ENCODE results near the gene COLQ.
A peak's percentile ranks its signal among the peaks of the same experiment; 100 is the strongest.

COLQ gene

DNA sequence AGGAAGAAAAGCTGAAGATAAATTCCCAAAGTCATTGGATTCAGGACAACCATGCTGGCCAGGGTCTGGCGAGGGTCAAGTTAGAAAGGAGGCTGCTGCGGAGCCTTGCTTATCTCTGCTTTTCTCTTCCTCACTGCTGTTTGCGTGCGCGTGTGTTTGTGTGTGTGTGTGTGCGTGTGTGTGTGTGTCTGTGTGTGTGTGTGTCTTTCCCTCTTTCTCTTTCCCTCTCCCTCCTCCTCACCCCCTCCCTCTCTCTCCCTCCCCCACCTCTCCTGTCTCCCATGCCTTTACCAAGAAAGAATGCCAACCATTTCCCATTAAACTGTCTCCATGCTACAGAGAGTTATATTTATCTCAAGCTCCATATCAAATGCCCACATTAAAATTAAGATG, at the start of gene COLQ:
Gene COLQ, minus strand, starts transcription at position 134 of the 393 bp plus-strand sequence. Its CDS starts 81 bp downstream, at position 53.
- H3K9me3 ChIP-seq (ENCODE audit: control insufficient read depth in 1 of 2, low read length in 2 of 2), result no peaks in the 10 kb centered on the region
- no peak within 1 kb of the TSS for H3K9ac ChIP-seq (ENCODE audit: low read depth in 1 of 2, low read length in 2 of 2)
- no peak within 1 kb of the TSS for H3K27ac ChIP-seq (ENCODE audit: low read depth, low read length)
- H3K36me3 ChIP-seq (ENCODE audit: control insufficient read depth in 1 of 2, insufficient read depth in 2 of 2, low read length in 2 of 2), result no peaks in the 10 kb centered on the region
- no peaks in the 10 kb centered on the region for H3K27me3 ChIP-seq (ENCODE audit: control insufficient read depth in 1 of 2, insufficient read depth in 2 of 2, low read length in 2 of 2)
- H3K4me3 ChIP-seq (ENCODE audit: low read depth in 1 of 2, low read length in 2 of 2), result no peak within 1 kb of the TSS
- no peaks in the 10 kb centered on the region for H3K4me1 ChIP-seq (ENCODE audit: control insufficient read depth in 1 of 2, insufficient read depth in 2 of 2, low read length in 2 of 2)

DNA sequence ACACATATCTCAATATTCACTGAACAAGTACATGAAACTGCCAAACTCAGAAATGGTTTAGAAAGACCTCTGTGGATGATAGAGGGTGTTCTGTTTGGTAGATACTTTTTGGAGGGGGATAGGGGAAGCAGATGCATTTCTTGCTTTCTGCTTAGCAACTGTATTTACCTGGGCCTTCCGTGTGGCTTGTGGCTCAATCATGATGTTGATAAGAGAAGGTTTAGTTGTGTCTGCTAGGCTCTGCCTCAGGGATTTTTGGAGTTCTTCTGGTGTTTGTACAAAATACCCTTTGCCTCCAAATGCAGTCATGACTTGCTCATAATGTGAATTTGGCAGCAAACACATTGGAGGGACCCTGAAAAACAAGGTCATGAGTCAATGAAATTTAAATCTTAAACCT, 41.7 kb upstream of the COLQ start:
- no peak overlapping the region for H3K4me3 ChIP-seq (ENCODE audit: low read depth in 1 of 2, low read length in 2 of 2)
- H3K4me1 ChIP-seq (ENCODE audit: control insufficient read depth in 1 of 2, insufficient read depth in 2 of 2, low read length in 2 of 2), result peaks cover 14 to 21% of the 10 kb centered on the region in 2 donors
- no peaks in the 10 kb centered on the region for H3K27me3 ChIP-seq (ENCODE audit: control insufficient read depth in 1 of 2, insufficient read depth in 2 of 2, low read length in 2 of 2)
- H3K27ac ChIP-seq (ENCODE audit: low read depth, low read length), result no peak overlapping the region
- peaks cover 30 to 67% of the 10 kb centered on the region in 2 donors for H3K36me3 ChIP-seq (ENCODE audit: control insufficient read depth in 1 of 2, insufficient read depth in 2 of 2, low read length in 2 of 2)
- H3K9ac ChIP-seq (ENCODE audit: low read depth in 1 of 2, low read length in 2 of 2), result peak overlapping the region in 1 of 2 donors; percentile 7
- no peaks in the 10 kb centered on the region for H3K9me3 ChIP-seq (ENCODE audit: control insufficient read depth in 1 of 2, low read length in 2 of 2)

DNA sequence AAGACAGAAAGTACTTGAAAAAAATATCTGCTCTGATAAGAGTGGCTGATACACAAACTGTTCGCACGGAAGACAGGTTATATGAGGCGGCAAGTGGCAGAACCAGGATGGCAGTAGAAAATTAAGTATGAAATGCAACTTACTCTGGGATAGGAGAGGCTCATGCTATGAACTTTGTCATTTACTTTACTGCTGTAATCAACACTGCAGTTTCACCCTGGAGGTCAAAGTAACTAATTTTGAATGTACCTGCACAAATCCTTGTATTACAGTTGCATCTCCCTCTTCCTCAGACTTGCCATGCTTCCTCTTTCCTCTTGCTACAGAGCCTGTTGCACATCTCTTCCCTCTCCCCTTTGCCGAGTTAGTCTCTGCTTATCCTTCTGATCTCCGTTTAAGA, 41.1 kb upstream of the COLQ start:
- Histone ChIP-seq H3K4me1 (ENCODE audit: control insufficient read depth in 1 of 2, insufficient read depth in 2 of 2, low read length in 2 of 2) (peaks cover 14 to 21% of the 10 kb centered on the region in 2 donors), H3K9ac (ENCODE audit: low read depth in 1 of 2, low read length in 2 of 2) (no peak overlapping the region), H3K36me3 (ENCODE audit: control insufficient read depth in 1 of 2, insufficient read depth in 2 of 2, low read length in 2 of 2) (peaks cover 24 to 60% of the 10 kb centered on the region in 2 donors), H3K9me3 (ENCODE audit: control insufficient read depth in 1 of 2, low read length in 2 of 2) (no peaks in the 10 kb centered on the region), H3K4me3 (ENCODE audit: low read depth in 1 of 2, low read length in 2 of 2) (no peak overlapping the region), H3K27me3 (ENCODE audit: control insufficient read depth in 1 of 2, insufficient read depth in 2 of 2, low read length in 2 of 2) (no peaks in the 10 kb centered on the region), H3K27ac (ENCODE audit: low read depth, low read length) (no peak overlapping the region)

DNA sequence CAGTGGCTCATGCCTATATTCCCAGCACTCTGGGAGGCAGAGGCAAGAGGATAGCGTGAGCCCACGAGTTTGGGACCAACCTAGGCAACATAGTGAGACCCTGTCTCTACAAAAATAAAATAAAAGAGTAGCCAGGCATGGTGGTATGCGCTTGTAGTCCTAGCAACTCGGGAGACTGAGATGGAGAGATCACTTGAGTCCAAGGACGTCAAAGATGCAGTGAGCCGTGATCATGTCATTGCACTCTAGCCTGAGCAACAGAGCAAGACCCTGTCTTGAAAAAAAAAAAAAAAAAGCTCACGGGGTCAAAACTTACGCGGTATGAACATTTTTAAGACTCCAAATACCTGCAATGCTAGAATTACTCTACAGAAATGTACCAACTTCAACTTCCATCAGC, 37.1 kb upstream of the COLQ start:
- H3K4me1 ChIP-seq (ENCODE audit: control insufficient read depth in 1 of 2, insufficient read depth in 2 of 2, low read length in 2 of 2), result peaks cover 14 to 18% of the 10 kb centered on the region in 2 donors
- H3K36me3 ChIP-seq (ENCODE audit: control insufficient read depth in 1 of 2, insufficient read depth in 2 of 2, low read length in 2 of 2), result peaks cover 17 to 28% of the 10 kb centered on the region in 2 donors
- no peak overlapping the region for H3K4me3 ChIP-seq (ENCODE audit: low read depth in 1 of 2, low read length in 2 of 2)

DNA sequence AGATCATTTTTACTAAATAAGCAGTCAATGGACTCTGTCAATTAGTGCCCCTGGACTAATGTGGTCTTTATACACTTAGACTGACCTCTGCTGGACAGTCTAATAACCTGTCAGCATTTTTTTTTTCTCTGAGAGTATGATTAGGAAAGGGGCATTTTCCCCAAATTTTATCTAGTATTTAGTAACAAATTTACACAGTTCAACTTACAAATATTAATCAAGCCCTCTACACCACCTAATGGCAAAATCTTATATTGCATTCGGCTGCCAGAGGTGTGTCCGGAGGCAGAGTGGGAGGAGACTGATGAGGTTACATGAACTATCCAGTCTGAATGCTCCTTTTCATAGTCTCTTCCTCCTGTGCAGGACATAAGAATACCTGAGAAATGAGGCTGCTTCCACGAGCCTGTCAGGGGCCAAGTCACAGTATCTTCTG, 36.0 kb upstream of the COLQ start:
- Histone ChIP-seq H3K4me1 (ENCODE audit: control insufficient read depth in 1 of 2, insufficient read depth in 2 of 2, low read length in 2 of 2) (peaks cover 8% of the 10 kb centered on the region in 2 donors), H3K27me3 (ENCODE audit: control insufficient read depth in 1 of 2, insufficient read depth in 2 of 2, low read length in 2 of 2) (no peaks in the 10 kb centered on the region), H3K9ac (ENCODE audit: low read depth in 1 of 2, low read length in 2 of 2) (no peak overlapping the region), H3K9me3 (ENCODE audit: control insufficient read depth in 1 of 2, low read length in 2 of 2) (no peaks in the 10 kb centered on the region), H3K27ac (ENCODE audit: low read depth, low read length) (no peak overlapping the region), H3K4me3 (ENCODE audit: low read depth in 1 of 2, low read length in 2 of 2) (no peak overlapping the region), H3K36me3 (ENCODE audit: control insufficient read depth in 1 of 2, insufficient read depth in 2 of 2, low read length in 2 of 2) (peaks cover 11 to 20% of the 10 kb centered on the region in 2 donors)

More for the DNA sequence above, 37.1 kb upstream of the COLQ start:
- Histone ChIP-seq H3K27ac (ENCODE audit: low read depth, low read length) (no peak overlapping the region), H3K9ac (ENCODE audit: low read depth in 1 of 2, low read length in 2 of 2) (no peak overlapping the region), H3K9me3 (ENCODE audit: control insufficient read depth in 1 of 2, low read length in 2 of 2) (no peaks in the 10 kb centered on the region), H3K27me3 (ENCODE audit: control insufficient read depth in 1 of 2, insufficient read depth in 2 of 2, low read length in 2 of 2) (no peaks in the 10 kb centered on the region)

DNA sequence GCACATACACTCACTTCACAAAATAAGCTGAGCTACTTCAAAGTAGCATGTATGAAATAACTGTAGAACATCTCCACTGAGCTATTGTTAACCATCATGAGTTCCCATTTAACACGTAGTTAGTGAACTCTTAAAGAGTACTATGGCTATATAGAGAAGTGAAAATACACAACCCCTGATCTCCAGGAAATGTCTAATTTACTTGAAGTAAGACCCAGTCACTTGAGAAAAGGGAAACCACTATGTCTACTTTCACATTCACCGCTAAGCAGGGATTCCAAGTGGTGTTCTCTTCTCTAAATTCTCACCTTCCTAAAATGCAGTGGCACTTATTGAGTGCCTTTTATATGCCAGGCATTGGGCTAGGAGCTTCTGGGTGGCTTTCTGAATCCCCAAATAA, 35.0 kb upstream of the COLQ start:
- peaks cover 1 to 4% of the 10 kb centered on the region in 2 donors for H3K4me1 ChIP-seq (ENCODE audit: control insufficient read depth in 1 of 2, insufficient read depth in 2 of 2, low read length in 2 of 2)
- no peak overlapping the region for H3K27ac ChIP-seq (ENCODE audit: low read depth, low read length)
- no peaks in the 10 kb centered on the region for H3K27me3 ChIP-seq (ENCODE audit: control insufficient read depth in 1 of 2, insufficient read depth in 2 of 2, low read length in 2 of 2)
- no peak overlapping the region for H3K9ac ChIP-seq (ENCODE audit: low read depth in 1 of 2, low read length in 2 of 2)
- no peak overlapping the region for H3K4me3 ChIP-seq (ENCODE audit: low read depth in 1 of 2, low read length in 2 of 2)
- peaks cover 10 to 19% of the 10 kb centered on the region in 2 donors for H3K36me3 ChIP-seq (ENCODE audit: control insufficient read depth in 1 of 2, insufficient read depth in 2 of 2, low read length in 2 of 2)
- no peaks in the 10 kb centered on the region for H3K9me3 ChIP-seq (ENCODE audit: control insufficient read depth in 1 of 2, low read length in 2 of 2)

DNA sequence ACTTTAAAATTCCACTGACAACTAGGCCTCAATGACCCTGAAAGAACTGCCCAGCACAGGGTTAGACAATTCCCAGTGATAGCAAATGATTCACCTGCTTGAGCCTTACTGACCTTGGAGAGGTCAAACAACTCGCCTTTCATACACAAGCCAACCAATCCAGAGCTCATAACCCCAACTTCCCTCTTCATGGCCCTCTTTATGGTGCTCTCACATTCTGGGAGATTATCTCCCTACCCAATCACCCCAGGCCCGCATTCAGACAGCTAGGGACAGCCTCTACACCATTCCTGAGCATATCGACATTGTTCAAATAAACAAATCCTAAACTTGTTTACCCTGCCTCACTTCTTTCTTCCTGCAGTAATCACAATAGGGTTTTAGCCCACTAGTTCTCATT, 32.2 kb upstream of the COLQ start:
- no peak overlapping the region for H3K4me3 ChIP-seq (ENCODE audit: low read depth in 1 of 2, low read length in 2 of 2)
- H3K4me1 ChIP-seq (ENCODE audit: control insufficient read depth in 1 of 2, insufficient read depth in 2 of 2, low read length in 2 of 2), result peaks cover 0 to 3% of the 10 kb centered on the region in 2 donors
- H3K9me3 ChIP-seq (ENCODE audit: control insufficient read depth in 1 of 2, low read length in 2 of 2), result no peaks in the 10 kb centered on the region
- no peak overlapping the region for H3K9ac ChIP-seq (ENCODE audit: low read depth in 1 of 2, low read length in 2 of 2)
- peaks cover 3 to 4% of the 10 kb centered on the region in 2 donors for H3K36me3 ChIP-seq (ENCODE audit: control insufficient read depth in 1 of 2, insufficient read depth in 2 of 2, low read length in 2 of 2)
- H3K27ac ChIP-seq (ENCODE audit: low read depth, low read length), result no peak overlapping the region
- H3K27me3 ChIP-seq (ENCODE audit: control insufficient read depth in 1 of 2, insufficient read depth in 2 of 2, low read length in 2 of 2), result no peaks in the 10 kb centered on the region

DNA sequence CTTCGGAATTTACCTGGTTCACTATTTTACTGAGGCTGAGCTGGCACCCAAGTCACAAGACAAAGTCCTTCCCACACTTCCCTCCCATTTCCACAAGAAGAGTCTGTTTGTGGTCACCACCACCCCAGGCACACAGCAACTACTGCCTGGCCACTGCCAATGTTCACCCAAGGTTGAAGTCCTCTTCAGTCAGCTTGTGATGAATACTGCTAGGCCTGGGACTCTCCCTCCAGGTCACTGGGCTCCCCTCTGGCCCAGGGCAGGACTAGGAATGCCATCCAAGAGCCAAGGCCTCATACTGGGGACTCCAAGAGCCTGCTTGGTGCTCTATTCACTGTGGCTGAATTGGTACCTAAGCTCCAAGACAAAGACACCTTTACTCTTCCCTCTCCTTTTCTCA, 30.4 kb upstream of the COLQ start:
- Histone ChIP-seq H3K27me3 (ENCODE audit: control insufficient read depth in 1 of 2, insufficient read depth in 2 of 2, low read length in 2 of 2) (no peaks in the 10 kb centered on the region), H3K9ac (ENCODE audit: low read depth in 1 of 2, low read length in 2 of 2) (no peak overlapping the region), H3K4me1 (ENCODE audit: control insufficient read depth in 1 of 2, insufficient read depth in 2 of 2, low read length in 2 of 2) (peaks cover 0 to 3% of the 10 kb centered on the region in 2 donors), H3K27ac (ENCODE audit: low read depth, low read length) (no peak overlapping the region), H3K4me3 (ENCODE audit: low read depth in 1 of 2, low read length in 2 of 2) (no peak overlapping the region), H3K36me3 (ENCODE audit: control insufficient read depth in 1 of 2, insufficient read depth in 2 of 2, low read length in 2 of 2) (peaks cover 3 to 4% of the 10 kb centered on the region in 2 donors), H3K9me3 (ENCODE audit: control insufficient read depth in 1 of 2, low read length in 2 of 2) (no peaks in the 10 kb centered on the region)

DNA sequence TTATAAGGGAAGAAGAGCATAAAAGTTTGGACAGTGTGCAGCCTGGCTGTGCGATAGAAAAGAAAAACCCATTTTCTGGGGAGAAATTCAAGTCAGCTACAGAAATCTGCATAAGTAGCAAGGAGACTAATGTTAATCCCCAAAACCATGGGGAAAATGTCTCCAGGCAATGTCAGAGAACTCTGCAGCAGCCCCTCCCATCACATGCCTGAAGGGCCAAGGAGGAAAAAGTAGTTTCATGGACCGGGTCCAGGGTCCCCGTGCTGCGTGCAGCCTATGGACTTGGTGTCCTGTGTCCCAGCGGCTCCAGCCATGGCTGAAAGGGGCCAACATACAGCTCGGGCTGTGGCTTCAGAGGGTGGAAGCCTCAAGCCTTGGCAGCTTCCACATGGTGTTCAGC, 28.3 kb upstream of the COLQ start:
- no peak overlapping the region for H3K9ac ChIP-seq (ENCODE audit: low read depth in 1 of 2, low read length in 2 of 2)
- no peaks in the 10 kb centered on the region for H3K9me3 ChIP-seq (ENCODE audit: control insufficient read depth in 1 of 2, low read length in 2 of 2)
- H3K27ac ChIP-seq (ENCODE audit: low read depth, low read length), result no peak overlapping the region
- no peak overlapping the region for H3K4me3 ChIP-seq (ENCODE audit: low read depth in 1 of 2, low read length in 2 of 2)
- H3K36me3 ChIP-seq (ENCODE audit: control insufficient read depth in 1 of 2, insufficient read depth in 2 of 2, low read length in 2 of 2), result peaks cover 3 to 4% of the 10 kb centered on the region in 2 donors
- H3K27me3 ChIP-seq (ENCODE audit: control insufficient read depth in 1 of 2, insufficient read depth in 2 of 2, low read length in 2 of 2), result no peaks in the 10 kb centered on the region
- peaks cover 0 to 3% of the 10 kb centered on the region in 2 donors for H3K4me1 ChIP-seq (ENCODE audit: control insufficient read depth in 1 of 2, insufficient read depth in 2 of 2, low read length in 2 of 2)

DNA sequence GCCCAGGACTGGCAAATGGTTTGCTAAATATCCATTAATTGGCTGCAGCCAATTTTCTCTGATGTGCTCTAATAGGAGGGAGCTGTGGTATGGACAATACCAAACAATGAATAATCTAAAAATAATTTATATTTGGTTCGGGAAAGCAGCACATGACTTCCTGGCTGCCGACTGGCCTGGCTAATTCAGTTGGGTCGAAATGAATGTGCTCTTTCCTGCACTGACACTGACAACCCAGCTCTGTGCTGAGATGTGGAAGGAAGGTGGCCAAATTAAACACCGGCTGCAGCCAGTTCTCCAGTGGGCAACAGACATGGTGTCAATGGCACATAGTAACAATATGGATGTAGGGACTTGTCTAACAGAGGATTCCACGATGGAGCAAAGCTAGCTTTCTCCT, 21.1 kb upstream of the COLQ start:
- Histone ChIP-seq H3K4me1 (ENCODE audit: control insufficient read depth in 1 of 2, insufficient read depth in 2 of 2, low read length in 2 of 2) (no peaks in the 10 kb centered on the region), H3K36me3 (ENCODE audit: control insufficient read depth in 1 of 2, insufficient read depth in 2 of 2, low read length in 2 of 2) (no peaks in the 10 kb centered on the region), H3K9ac (ENCODE audit: low read depth in 1 of 2, low read length in 2 of 2) (no peak overlapping the region), H3K9me3 (ENCODE audit: control insufficient read depth in 1 of 2, low read length in 2 of 2) (no peaks in the 10 kb centered on the region), H3K27me3 (ENCODE audit: control insufficient read depth in 1 of 2, insufficient read depth in 2 of 2, low read length in 2 of 2) (no peaks in the 10 kb centered on the region), H3K4me3 (ENCODE audit: low read depth in 1 of 2, low read length in 2 of 2) (no peak overlapping the region), H3K27ac (ENCODE audit: low read depth, low read length) (no peak overlapping the region)

DNA sequence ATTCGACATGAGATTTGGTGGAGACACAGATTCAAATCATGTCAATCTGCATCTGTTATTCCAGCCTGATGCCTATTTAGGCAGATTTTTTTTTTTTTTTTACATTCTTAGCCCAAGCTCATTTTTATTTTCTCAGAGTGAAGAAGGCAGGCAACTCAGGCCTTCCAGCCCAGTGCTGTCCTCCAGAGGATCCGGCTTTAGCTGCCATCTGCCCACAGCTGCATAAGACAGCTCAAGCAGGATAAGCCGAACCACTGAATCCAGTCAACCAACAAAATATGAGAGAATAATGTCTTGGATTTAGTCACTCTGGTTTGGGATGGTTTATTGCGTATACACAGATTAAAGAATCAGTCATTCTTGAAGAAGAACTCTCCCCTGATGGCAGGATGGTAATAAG, 19.9 kb upstream of the COLQ start:
- Histone ChIP-seq H3K27ac (ENCODE audit: low read depth, low read length) (no peak overlapping the region), H3K36me3 (ENCODE audit: control insufficient read depth in 1 of 2, insufficient read depth in 2 of 2, low read length in 2 of 2) (no peaks in the 10 kb centered on the region), H3K4me3 (ENCODE audit: low read depth in 1 of 2, low read length in 2 of 2) (no peak overlapping the region), H3K27me3 (ENCODE audit: control insufficient read depth in 1 of 2, insufficient read depth in 2 of 2, low read length in 2 of 2) (no peaks in the 10 kb centered on the region), H3K9ac (ENCODE audit: low read depth in 1 of 2, low read length in 2 of 2) (no peak overlapping the region), H3K4me1 (ENCODE audit: control insufficient read depth in 1 of 2, insufficient read depth in 2 of 2, low read length in 2 of 2) (peaks cover 0 to 3% of the 10 kb centered on the region in 2 donors), H3K9me3 (ENCODE audit: control insufficient read depth in 1 of 2, low read length in 2 of 2) (no peaks in the 10 kb centered on the region)

Data from duodenal mucosa (tissue), 2 donors.